Smooth muscle cell of the brain vasculature (primary cell): ENCODE data around the gene BHLHE41.

ENCODE experiments used
- DNase-seq: peaks from one replicate; pipeline ENCODE4 v3.0.0-alpha.2; 2012; ENCODE audit warnings: low read depth, low spot score

BHLHE41 gene

DNA sequence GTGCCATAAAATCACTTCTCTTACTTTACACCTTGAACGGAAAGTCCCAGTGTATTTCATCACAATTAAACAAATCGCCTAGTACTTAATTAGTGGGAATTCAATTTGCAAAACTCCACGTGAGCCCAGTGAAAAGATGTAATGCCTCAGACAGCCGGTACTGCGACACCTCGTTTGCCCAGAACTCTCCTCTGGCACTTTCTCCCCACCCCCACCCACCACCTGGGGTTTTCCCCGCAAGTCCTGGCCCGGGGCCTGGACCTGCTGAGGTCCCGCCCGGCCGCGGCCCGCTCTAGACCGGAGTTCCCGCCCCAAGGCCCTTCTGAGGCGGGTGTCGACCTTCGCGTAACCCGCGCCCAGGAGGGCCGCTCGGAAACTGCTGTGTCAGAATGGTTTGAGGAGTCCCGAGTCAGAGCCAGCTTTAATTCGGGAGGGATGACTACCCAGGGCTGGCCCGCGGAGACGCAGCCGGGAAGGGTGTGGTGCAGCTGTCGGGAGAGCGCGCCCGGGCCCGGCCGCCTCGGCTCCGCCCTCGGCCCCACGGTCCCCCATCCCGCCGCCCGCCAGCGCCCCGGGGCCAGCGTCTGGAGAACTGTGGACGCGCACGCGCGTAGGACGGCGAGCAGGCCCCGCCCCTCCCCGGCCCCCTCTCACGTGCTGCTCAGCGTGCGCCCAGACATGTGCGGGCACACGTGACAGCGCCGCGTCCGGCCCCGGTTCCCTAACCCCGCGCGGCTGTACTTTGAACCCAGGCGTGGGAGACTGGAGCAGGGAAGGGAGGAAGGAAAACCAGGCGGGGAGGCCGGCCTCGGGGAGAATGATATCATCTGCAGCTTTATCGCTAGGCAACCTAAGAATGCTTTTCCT is 10.8 kb downstream of the BHLHE41 start:
- peak; percentile 84 for DNase-seq

DNA sequence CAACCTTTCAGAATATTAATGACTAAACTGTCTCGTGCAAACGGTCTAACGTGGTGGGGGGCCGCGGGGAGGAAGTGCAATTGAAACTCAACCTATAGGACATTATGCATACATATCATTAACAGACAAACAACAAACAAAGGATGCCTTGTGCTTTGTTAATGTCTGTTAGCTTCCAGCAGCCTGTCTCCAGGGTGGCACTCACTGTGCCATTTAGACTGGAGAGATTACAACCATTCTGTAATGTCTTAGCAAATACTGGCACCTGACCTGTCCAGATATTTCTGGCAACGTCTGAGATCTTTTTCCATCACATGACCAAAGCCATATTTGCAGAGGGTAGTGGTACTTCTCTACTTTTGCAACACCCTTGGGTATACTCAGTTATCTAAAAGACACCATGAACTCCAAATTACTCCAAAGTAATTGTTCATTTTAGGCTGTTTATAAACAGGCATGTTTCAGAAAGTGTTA is 11.6 kb downstream of the BHLHE41 start:
- no peak for DNase-seq

DNA sequence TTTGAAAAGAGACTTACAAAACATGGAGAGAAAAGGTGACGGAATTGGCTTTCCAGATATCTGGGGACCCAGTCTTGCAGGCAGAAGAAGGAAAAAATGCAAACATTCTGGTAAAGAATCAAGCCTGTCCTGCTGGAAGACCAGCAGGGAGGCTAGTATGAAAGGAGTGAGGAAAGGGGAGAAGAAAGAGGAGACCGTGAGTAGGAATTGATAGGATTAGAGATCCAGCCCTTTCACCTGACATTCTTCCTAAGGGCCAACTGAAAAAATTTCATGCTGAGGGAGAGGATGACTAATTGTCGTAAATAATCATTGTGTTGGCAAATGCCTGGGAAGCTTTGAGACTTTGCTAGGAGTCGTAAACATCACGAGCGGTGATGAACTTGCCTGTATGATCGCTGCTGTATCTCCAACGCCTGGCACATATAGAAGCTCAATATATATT is 12.1 kb downstream of the BHLHE41 start:
- no peak for DNase-seq

DNA sequence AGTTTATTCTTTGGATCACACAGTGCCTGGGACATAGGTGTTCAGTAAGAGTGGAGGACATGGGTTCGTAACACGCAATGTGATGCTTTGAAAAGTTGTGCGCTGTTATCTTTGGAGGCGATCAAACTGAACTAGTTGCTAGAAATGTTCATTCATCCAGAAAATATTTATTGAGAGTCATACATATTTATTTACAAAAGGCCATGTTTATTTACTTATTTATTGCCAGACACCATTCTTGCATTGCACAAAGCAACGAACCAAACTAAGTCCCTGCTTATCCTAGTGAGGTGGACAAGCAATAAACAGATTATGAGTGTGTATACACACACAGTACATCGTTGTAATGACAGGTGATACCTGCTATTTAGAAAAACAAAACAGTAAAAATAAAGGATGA is 12.6 kb downstream of the BHLHE41 start:
- no peak for DNase-seq

DNA sequence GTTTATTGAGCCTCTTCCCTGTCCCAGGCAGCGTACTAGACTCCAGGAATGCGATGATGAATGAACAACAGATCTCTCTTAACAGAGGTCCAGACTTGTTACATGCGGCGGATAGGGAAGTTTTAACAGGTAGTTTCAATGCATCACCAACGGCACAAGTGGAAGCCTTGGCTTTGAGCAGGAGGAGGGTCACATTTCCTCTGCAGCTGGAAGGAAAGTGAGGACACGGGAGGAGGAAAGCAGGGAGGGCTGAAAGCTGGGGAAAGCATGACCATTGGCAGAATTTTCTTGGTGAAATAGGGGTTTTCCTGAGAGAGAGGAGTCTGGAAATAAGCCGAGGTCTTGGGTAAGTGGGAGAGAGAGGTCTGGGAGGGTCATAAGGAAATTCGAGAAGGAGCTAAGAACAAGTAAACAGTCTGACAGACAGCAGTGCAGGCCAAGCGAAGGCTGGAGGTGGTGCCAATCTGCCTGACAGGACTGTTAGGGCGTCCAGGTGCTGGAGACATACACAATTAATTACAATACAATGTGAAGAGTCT is 15.4 kb downstream of the BHLHE41 start:
- no peak for DNase-seq

- no peak for DNase-seq
Measured at GRCh38 chr12:26108915-26109314, 15.9 kb downstream of the BHLHE41 start.

GRCh38 chr12:26106347-26106746 is 18.5 kb downstream of the BHLHE41 start:
- no peak for DNase-seq

DNA sequence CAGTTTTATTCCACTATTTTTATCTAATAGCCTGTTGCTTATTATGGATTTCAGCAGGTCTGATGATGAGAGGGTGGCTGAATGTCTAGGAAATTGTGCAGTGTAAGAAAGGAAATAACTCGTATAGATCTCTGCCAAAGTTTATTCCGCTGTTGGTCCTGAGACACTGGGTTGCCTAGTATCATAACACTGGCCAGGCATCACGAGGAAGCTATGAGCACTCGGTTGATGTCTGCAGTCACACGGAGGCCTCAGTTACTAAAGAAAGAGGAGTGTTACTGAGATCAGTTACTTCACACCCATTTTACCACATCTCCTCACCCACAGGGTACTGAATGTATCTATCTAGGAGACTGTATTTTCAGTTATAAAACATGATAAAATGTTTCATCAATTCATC is 21.9 kb downstream of the BHLHE41 start:
- DNase-seq = no peak

DNA sequence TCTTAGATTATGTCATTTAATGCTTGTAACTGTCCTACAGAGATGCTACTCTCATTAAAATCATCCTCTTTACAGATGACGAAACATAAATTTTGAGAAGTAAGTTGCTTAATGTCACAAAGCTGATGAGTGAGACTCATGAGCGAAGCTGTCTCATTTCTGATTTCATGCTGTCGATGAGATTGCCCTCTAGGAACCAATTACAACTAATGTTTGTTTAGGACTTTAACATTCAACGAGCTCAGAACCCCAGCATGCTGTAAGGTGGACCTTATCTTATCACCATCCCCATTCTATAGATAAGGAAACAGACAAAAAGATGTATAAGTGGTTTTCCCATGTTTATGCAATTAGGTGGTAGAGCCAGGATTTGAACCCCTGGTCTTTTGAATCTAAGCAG is 23.1 kb downstream of the BHLHE41 start:
- no peak for DNase-seq

DNA sequence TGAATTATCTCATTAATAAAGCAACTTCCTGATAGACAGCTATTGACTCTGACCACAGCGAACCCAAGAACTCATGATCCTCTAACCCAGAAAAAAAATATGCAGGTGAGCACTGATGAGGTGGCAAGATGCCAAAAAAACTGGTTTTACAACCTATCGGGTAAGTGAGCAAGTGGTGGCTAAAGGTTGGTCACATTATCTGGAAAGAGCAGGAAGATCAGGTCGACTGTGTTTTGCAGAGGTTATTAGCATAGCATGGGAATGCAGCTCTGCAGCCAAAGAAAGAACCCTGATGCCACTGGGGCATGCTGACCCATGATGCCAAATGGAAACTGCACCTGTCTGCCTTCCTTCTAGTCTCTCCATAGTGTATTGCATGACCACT is 23.5 kb downstream of the BHLHE41 start:
- no peak for DNase-seq

DNA sequence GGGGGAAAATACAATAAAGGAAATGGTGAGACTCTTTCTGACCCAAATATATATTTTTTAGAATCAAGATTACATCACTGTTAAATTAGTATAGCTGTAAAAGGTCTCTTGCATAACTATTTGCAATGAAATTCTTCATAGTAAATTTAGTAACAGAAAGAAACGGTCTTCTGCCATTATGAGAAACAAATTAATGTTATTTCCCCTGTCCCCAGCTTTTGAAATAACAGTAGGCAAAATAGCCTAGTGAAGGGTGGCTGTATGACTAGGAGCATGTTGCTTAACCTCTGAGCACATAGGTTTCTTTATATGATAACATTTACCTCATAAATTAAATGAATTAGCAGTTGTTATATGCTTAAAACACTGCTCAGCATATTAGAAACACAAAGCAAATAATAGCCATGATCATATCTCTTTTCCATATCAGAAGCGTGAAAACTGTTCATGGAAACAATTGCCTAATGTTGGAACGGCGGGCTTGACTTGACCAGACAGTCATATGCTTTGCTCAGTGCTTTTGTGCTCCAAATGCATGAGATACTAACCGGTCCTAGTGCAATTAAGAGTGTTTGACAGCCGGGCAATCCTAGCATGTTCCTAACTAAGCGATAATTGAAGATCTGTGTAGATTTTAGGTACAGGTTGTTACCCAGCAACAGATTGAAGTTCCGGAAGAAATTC is 24.0 kb downstream of the BHLHE41 start:
- DNase-seq = no peak

DNA sequence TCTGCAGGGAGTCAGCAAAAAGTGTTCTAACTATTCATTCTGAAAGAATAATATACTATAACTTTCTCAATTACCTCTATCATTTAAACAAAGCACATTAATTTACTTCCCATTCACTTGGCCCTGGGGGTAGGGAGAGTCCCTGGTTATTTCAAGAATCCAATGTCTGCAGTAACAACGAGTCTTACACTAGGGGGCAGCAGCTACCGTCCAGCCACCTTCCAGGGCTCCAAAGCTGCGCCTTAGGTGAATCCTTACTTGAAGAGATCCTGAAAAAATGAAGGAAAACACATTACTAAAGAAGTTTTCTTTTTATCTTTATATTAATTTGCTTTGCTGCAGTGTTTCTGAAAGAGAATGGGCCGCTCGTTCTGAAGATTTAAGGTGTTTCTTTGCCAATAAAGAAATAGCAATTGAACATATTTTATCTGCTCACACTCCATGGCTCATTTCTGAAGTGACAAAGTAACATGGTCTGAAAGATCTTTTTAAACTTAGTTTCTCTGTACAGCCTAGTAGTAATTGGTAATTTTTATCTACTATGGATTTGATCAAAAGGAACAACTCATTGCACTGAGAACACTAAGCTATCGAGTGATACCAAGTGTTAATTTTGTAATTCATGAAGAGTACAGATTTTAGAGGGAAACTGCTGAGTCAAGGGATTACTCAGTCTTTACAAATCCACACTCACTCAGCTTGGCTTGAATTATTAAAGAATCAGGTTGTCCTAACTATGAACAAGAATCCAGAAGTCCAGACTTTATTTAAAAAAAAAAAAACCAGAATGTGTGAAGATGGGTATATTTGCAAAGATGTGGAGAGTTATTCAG is 27.6 kb downstream of the BHLHE41 start:
- DNase-seq = peak; percentile 55

DNA sequence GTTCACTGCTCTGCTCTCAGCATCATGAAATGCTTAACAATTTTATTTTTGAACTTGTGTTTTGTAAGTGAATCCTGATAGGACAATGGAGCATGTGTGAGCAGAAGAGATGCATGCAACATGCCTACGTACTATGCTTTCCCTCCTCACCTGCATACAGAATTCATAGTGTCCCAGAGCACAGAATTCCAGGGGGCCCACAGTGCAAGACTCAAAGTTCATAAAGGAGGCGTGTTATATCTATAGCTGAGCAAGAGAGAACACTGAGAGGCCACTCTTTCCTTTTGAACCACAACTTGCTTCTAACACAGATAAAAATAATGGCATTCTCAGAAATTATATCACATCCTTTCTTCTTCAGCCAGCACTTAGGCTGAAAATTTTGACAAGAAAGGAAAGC is 28.8 kb downstream of the BHLHE41 start:
- DNase-seq = no peak

DNA sequence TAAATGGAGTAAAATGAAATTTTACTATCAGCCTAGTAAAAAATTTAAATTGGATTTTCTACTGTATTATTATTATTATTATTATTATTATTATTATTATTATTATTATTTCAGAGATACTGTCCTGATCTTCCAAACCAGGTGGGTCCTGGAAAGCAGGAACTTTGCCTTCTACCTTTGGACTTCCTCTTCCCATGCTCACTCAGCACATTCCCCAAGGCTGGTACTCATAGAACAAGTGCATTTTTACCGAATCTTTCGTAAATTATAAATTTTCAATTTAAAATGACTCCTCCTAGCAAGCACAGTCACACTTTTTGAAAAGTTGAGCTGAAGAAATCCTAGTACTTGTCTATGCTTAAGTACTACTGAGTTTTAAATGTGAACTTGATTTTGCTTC is 29.7 kb downstream of the BHLHE41 start:
- no peak for DNase-seq

DNA sequence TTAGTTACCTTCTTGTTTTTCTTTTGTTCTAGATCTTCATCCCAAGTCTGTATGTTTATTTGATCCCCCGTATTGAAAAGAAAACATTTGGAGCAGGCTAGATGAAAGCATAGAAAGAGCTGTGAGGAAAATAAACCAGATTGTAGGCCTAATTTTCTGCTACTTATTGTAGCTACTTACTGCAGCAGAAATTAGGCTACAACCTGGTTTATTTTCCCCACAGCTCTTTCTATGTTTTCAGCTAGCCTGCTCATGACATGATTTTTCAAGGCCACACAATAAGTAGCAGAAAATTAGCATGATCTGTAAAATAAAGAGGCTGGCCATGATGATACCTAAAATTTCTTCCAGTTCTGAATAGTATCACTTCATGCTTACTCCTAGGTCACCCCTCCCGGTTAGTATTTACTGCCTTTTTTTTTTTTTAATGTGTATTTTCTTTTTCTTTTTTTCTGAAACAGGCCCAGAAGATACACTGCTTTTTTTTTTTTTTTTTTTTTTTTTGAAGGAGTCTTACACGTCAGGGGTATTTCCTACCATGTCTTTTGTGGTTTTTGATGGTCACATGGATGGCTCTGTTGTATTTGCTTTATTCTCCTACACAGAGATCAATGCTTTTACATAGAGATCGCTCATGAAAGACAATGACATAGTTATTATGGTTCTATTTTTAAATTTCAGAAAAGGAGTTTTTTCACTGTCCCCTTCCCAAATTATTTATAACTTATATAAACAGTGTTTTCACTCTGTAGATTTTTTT is 32.3 kb downstream of the BHLHE41 start:
- DNase-seq = no peak

DNA sequence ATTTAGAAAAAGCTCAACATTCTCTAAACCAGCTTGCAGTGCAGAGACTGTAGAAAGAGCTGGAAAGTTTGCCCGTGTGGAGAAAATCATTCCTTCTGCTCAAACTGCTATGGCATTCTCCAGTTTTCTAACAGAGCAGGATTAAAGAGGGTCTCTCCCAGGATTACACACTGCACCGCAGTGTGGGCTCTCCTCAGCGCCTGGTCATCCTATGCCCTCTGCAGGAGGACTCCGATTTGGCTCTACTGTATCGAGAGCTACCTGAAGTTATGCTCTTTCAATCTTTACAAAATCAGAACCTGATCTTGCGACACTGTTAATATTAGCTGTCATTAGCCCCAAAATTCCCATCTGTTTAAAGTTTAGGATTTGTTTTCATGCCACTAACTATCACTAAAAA is 33.0 kb downstream of the BHLHE41 start:
- no peak for DNase-seq

GRCh38 chr12:26090836-26091510 is 33.9 kb downstream of the BHLHE41 start:
- no peak for DNase-seq

DNA sequence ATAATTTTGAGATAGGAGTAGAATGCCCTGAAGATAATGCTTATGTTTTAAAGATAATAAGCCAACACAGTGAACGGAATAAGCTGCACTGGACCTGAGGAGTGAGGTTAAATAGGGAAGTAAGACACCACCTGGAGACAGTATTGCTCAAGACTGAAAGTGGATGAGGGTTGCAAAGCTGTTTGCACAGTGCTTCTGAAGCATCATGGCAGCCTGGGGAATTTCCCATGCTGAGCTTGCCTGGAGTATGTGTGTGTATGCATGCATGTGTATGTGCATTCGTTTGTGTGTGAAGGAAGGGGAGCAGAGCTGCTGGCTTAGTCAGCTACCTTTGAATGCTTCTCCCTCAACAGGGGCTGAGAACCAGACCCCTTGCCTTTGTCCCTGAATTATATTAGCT is 35.8 kb downstream of the BHLHE41 start:
- no peak for DNase-seq

DNA sequence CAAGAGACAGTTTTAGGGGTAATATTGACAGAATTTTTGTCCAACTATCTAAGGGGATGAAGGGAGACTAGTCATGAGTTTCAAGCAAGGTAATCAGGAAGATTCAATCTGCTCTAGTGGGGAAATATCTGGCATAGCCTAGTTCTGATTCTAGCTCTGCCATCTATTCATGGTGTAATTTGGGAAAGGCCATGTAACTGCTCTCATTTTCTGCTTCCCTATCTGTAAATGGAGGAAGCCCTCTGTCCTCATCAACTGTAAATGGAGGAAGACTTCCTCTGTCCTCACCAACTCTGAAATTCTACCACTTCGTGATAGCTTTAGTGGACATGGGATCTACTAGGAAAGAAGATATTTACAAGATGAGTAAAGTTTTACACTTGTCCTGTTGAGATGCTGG is 37.9 kb downstream of the BHLHE41 start:
- no peak for DNase-seq

GRCh38 chr12:26080911-26081310 is 43.9 kb downstream of the BHLHE41 start:
- no peak for DNase-seq
